SU-DHL-6 (cell line): ENCODE measurements around the gene SPACA4.

Experiments used
- CTCF ChIP-seq: fragments of 200-600 bp; sonication (generic); IDR thresholded peaks from one replicate; pipeline ENCODE4 v1.5.1; 2017; ENCODE audit warnings: antibody characterized with exemption, mild to moderate bottlenecking, low read length, moderate library complexity; ENCODE audit not compliant: insufficient read depth, poor library complexity, severe bottlenecking
- EZH2phosphoT487 ChIP-seq: fragments of 200-600 bp; sonication (generic), shearing (Covaris generic); conservative IDR thresholded peaks from 2 replicates; pipeline ENCODE4 v1.6.1; 2018; ENCODE audit warnings: mild to moderate bottlenecking, antibody characterized with exemption, low read length, moderate library complexity, mixed read lengths

DNA sequence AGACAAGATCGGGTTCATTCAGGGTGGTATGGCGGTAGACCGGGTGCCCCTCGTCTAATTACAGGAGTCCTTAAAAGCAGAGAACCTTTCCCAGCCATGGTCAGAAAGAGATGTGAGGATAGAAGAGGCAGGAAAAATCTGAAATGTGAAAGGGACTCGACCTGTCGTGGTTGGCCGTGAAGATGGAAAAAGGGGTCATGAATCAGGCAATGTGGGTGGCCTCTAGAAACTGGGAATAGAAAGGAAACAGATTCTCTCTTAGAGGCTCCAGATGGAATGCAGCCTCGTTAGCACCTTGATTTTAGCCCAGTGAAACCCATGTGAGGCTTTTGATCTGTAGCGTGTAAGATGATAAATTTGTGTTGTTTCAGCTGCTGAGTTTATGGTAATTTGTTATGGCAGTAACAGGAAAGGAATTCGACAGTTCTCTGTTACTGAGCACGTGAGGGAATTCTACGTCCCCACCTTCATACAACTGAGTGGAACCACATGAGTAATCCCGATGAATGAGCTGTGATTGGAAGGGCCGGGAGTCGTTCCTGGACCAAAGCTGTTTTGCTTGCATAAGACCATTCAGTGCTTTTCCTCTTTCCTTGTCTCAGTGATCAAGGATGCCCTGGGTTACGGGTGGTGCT, 50.4 kb downstream of the SPACA4 start:
- TF ChIP-seq CTCF (no peak), EZH2phosphoT487 (no peak)
